Measurements from ENCODE around the gene RASA3.

DNA sequence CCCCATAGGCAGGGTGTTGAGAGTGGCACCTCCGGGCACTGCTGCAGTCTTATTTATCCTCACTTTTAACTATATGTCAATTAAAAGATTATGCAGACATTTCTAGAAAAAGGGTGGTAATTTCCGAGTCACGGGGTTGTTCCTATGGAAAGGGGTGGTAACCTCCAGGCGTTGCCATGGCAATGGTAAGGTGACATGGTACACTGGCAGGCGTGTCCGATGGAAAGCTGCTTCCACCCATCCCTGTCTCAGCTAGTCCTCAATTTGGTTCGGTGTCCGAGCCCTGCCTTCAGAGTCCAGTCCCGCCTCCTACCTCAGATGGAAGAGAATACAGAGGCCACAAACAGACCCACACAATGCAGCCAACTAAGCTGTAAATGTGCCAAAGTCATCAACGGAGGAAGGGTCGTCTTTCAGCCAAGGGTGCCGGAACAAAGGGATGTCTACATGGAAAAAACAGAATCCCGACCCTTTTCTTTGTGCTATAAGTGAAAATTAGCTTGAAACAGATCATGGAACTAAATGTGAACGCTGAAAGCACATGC lies 85.9 kb downstream of the RASA3 start:
- TF ChIP-seq, protein P1, sequence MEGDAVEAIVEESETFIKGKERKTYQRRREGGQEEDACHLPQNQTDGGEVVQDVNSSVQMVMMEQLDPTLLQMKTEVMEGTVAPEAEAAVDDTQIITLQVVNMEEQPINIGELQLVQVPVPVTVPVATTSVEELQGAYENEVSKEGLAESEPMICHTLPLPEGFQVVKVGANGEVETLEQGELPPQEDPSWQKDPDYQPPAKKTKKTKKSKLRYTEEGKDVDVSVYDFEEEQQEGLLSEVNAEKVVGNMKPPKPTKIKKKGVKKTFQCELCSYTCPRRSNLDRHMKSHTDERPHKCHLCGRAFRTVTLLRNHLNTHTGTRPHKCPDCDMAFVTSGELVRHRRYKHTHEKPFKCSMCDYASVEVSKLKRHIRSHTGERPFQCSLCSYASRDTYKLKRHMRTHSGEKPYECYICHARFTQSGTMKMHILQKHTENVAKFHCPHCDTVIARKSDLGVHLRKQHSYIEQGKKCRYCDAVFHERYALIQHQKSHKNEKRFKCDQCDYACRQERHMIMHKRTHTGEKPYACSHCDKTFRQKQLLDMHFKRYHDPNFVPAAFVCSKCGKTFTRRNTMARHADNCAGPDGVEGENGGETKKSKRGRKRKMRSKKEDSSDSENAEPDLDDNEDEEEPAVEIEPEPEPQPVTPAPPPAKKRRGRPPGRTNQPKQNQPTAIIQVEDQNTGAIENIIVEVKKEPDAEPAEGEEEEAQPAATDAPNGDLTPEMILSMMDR (IDR thresholded peaks at IDR 0.05 in 2 of 3, conservative IDR thresholded peaks at IDR 0.05 in 1 of 3; ENCODE audit: borderline replicate concordance in 1 of 3, insufficient read depth in 1 of 3, low read depth in 2 of 3, low read length in 2 of 3) = no peak
- TF ChIP-seq, protein P2, sequence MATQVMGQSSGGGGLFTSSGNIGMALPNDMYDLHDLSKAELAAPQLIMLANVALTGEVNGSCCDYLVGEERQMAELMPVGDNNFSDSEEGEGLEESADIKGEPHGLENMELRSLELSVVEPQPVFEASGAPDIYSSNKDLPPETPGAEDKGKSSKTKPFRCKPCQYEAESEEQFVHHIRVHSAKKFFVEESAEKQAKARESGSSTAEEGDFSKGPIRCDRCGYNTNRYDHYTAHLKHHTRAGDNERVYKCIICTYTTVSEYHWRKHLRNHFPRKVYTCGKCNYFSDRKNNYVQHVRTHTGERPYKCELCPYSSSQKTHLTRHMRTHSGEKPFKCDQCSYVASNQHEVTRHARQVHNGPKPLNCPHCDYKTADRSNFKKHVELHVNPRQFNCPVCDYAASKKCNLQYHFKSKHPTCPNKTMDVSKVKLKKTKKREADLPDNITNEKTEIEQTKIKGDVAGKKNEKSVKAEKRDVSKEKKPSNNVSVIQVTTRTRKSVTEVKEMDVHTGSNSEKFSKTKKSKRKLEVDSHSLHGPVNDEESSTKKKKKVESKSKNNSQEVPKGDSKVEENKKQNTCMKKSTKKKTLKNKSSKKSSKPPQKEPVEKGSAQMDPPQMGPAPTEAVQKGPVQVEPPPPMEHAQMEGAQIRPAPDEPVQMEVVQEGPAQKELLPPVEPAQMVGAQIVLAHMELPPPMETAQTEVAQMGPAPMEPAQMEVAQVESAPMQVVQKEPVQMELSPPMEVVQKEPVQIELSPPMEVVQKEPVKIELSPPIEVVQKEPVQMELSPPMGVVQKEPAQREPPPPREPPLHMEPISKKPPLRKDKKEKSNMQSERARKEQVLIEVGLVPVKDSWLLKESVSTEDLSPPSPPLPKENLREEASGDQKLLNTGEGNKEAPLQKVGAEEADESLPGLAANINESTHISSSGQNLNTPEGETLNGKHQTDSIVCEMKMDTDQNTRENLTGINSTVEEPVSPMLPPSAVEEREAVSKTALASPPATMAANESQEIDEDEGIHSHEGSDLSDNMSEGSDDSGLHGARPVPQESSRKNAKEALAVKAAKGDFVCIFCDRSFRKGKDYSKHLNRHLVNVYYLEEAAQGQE (IDR thresholded peaks at IDR 0.05; ENCODE audit: low read depth) = no peak
- TF ChIP-seq, protein P3, sequence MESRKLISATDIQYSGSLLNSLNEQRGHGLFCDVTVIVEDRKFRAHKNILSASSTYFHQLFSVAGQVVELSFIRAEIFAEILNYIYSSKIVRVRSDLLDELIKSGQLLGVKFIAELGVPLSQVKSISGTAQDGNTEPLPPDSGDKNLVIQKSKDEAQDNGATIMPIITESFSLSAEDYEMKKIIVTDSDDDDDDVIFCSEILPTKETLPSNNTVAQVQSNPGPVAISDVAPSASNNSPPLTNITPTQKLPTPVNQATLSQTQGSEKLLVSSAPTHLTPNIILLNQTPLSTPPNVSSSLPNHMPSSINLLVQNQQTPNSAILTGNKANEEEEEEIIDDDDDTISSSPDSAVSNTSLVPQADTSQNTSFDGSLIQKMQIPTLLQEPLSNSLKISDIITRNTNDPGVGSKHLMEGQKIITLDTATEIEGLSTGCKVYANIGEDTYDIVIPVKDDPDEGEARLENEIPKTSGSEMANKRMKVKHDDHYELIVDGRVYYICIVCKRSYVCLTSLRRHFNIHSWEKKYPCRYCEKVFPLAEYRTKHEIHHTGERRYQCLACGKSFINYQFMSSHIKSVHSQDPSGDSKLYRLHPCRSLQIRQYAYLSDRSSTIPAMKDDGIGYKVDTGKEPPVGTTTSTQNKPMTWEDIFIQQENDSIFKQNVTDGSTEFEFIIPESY (IDR thresholded peaks at IDR 0.05; ENCODE audit: extremely low read depth, insufficient replicate concordance, low read length) = no peak
- no peak for TF ChIP-seq ZFX (IDR thresholded peaks at IDR 0.05)

Data from HCT116 (cell line).